Testis (tissue), 3 donors: ENCODE measurements around the gene CEP55. TPM values are rescaled to one million over a fixed set of nuclear protein-coding genes. Genes with fewer than 3 reads are reported as not detected.

Experiments
- DNase-seq: peaks from one replicate; pipeline ENCODE4 v3.0.0-alpha.2; 2019
- H3K27ac ChIP-seq, 2 donors: fragments of 200-600 bp; sonication (generic); one replicate each; pipeline ENCODE4 v1.5.1; 2019
- H3K27me3 ChIP-seq: fragments of 200-600 bp; sonication (generic); one replicate; pipeline ENCODE4 v1.5.1; 2019
- H3K36me3 ChIP-seq: fragments of 200-600 bp; sonication (generic); one replicate; pipeline ENCODE4 v1.5.1; 2017; ENCODE audit warnings: low read depth; ENCODE audit errors: missing control alignments
- H3K4me1 ChIP-seq: fragments of 200-600 bp; sonication (generic); one replicate; pipeline ENCODE4 v1.5.1; 2019
- H3K4me3 ChIP-seq, 2 donors: fragments of 200-600 bp; sonication (generic); one replicate each; pipeline ENCODE4 v1.5.1; 2017 to 2019
- H3K9me3 ChIP-seq: fragments of 200-600 bp; sonication (generic); one replicate; pipeline ENCODE4 v1.5.1; 2017
- CTCF ChIP-seq, 3 experiments: fragments of 450-650 bp in 2 of 3; fragments of 200-600 bp in 1 of 3; sonication (generic) in 1 of 3; IDR thresholded peaks; one replicate each; pipeline ENCODE4 v1.5.1; 2016 to 2019; ENCODE audit warnings: antibody characterized with exemption in 3 of 3, mild to moderate bottlenecking in 2 of 3, moderate library complexity in 1 of 3
- POLR2A ChIP-seq: fragments of 450-650 bp; IDR thresholded peaks from one replicate; pipeline ENCODE4 v1.6.1; 2017; ENCODE audit warnings: antibody characterized with exemption, mild to moderate bottlenecking, moderate library complexity
- WGBS, 2 donors: methylation state at CpG; one replicate each; pipeline ENCODE4 v1.1.5; 2018; 5-methylcytosine and 5-hydroxymethylcytosine counted together
- intact Hi-C: fragments of 100-400 bp; cut with DNase I; formaldehyde crosslinking; loops from one replicate; pipeline ENCODE4 v1.15.1; 2023; ENCODE audit warnings: low total_unique reads
- polyA plus RNA-seq: library from polyadenylated mRNA; stranded (reverse); fragments of 350-450 nt; fragmentation: Illumina TruSeq; extraction: RNeasy Lipid Tissue Mini Kit (QIAGEN cat#74804); gene quantifications from one replicate; pipeline ENCODE4 v1.2.3, GENCODE V29; 2014; ENCODE audit warnings: low read depth, low replicate concordance; ENCODE audit not compliant: insufficient read depth
- total RNA-seq, 2 donors: library from RNA; depleted of rRNA; stranded (reverse); fragments of >200 nt; gene quantifications; one replicate each; pipeline ENCODE4 v1.2.3, GENCODE V29; 2016

Gene CEP55
- total and polyA plus RNA-seq, 3 donors from 2014 or later, result 14.1 to 28.1 (median 15.5) TPM

GRCh38 chr10:93473804-93474472, 22.5 kb upstream of the CEP55 start:
- TF ChIP-seq POLR2A (no peak), CTCF (IDR thresholded peaks at IDR 0.05) (no peak)
- intact Hi-C loops, result no loop called here
- DNase-seq, result no peak
- Histone ChIP-seq H3K4me1 (no peaks in the 10 kb centered on the region), H3K27me3 (no peaks in the 10 kb centered on the region), H3K9me3 (no peaks in the 10 kb centered on the region), H3K4me3 (no peak overlapping the region), H3K27ac (no peak overlapping the region), H3K36me3 (no peaks in the 10 kb centered on the region)
- WGBS, 2 donors, result 77% methylated on average over 7 of the region's 7 CpGs

DNA sequence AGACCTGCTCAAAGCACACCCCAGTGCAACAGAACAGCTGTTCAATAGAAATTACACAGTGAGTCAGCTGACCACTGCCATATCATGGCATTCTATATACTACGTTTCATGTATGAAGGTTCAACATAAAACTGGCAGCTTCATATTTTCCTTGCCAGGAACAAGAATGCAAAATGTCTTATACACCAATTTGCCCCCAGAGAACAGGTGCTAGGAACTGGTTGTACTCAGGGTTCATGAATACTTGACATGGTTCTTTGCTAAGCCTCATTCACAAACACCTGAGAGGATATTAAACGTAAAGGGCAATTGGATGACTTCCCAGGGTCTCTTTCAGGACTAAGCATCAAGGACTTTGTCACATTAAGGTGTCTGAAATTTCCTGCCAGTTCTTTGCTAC, 21.2 kb upstream of the CEP55 start:
- 72 to 81% methylated on average over 2 of the region's 2 CpGs for WGBS, 2 donors
- Histone ChIP-seq H3K36me3 (no peaks in the 10 kb centered on the region), H3K9me3 (no peaks in the 10 kb centered on the region), H3K4me3 (no peak overlapping the region), H3K4me1 (no peaks in the 10 kb centered on the region), H3K27ac (no peak overlapping the region), H3K27me3 (no peaks in the 10 kb centered on the region)
- TF ChIP-seq CTCF (IDR thresholded peaks at IDR 0.05), result no peak
- no peak for TF ChIP-seq POLR2A
- DNase-seq, result no peak
- intact Hi-C loops, result no loop called here

DNA sequence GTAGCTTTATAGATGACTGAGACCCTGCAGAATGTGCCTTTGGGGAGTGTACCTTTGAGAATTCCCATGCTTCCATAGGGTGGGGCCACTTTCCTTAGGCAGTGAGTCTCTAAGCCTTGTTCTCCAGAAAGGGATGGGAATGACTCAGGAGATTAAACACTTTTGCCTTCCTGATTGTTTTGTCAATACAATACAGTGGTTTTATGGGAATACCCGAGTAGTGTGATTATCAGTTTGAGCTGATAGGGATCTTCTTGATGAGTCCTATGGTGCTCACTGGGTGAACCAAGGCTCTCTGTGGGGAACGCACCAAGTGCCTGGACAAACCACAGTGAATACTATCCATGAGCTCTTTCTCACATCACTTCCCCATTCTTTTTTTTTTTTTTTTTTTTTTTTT, 20.5 kb upstream of the CEP55 start:
- Histone ChIP-seq H3K27me3 (no peaks in the 10 kb centered on the region), H3K36me3 (no peaks in the 10 kb centered on the region), H3K9me3 (no peaks in the 10 kb centered on the region), H3K4me1 (no peaks in the 10 kb centered on the region), H3K27ac (no peak overlapping the region), H3K4me3 (no peak overlapping the region)
- TF ChIP-seq CTCF (IDR thresholded peaks at IDR 0.05), result no peak
- TF ChIP-seq POLR2A, result no peak
- WGBS, 2 donors, result 66 to 88% methylated on average over 2 of the region's 2 CpGs
- no peak for DNase-seq
- intact Hi-C loops, result no loop called here

GRCh38 chr10:93476756-93477155, 19.7 kb upstream of the CEP55 start:
- Histone ChIP-seq H3K27me3 (no peaks in the 10 kb centered on the region), H3K27ac (no peak overlapping the region), H3K4me3 (no peak overlapping the region), H3K9me3 (no peaks in the 10 kb centered on the region), H3K36me3 (no peaks in the 10 kb centered on the region), H3K4me1 (peaks cover 3% of the 10 kb centered on the region)
- intact Hi-C loops, result no loop called here
- TF ChIP-seq CTCF (IDR thresholded peaks at IDR 0.05), result no peak
- no peak for TF ChIP-seq POLR2A
- DNase-seq, result no peak
- WGBS, 2 donors, result 93 to 98% methylated on average over 2 of the region's 2 CpGs

DNA sequence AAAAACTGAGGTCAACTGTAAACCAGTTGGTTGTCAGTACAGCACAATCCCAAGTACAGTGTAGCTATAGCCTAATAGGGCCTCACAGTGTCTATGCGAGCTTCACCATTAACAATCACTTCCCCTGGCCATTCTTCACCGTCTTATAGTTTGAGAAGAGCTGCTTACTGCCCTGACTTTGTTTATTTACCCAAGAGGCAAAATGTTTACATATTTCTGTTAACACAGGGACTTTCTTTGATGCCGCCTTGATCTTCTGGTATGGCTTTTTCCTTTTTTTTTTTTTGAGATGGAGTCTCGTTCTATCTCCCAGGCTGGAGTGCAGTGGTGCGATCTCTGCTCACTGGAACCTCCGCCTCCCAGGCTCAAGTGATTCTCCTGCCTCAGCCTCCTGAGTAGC, 17.5 kb upstream of the CEP55 start:
- H3K36me3 ChIP-seq, result no peaks in the 10 kb centered on the region
- intact Hi-C loops, result no loop called here
- DNase-seq, result no peak
- no peak overlapping the region for H3K4me3 ChIP-seq
- TF ChIP-seq CTCF (IDR thresholded peaks at IDR 0.05), result no peak
- TF ChIP-seq POLR2A, result no peak
- no peak overlapping the region for H3K27ac ChIP-seq
- H3K9me3 ChIP-seq, result no peaks in the 10 kb centered on the region
- no peaks in the 10 kb centered on the region for H3K27me3 ChIP-seq
- 85 to 89% methylated on average over 6 of the region's 6 CpGs for WGBS, 2 donors
- peaks cover 3% of the 10 kb centered on the region for H3K4me1 ChIP-seq
